T-cell (primary cell): ENCODE measurements around the gene RARA. TPM values are rescaled to one million over a fixed set of nuclear protein-coding genes. Genes with fewer than 3 reads are reported as not detected.

Experiments used
- ATAC-seq, 4 experiments: fragments of 200-7000 bp in 3 of 4; fragments of 150-1000 bp in 1 of 4; cut with Tn5 transposase; replicated peaks in 1 of 4; 1 replicate in 3 of 4; 2 replicates in 1 of 4; pipeline ENCODE4 v1.10.0; 2021; ENCODE audit warnings: moderate library complexity in 3 of 4, mild to moderate bottlenecking in 2 of 4, moderate number of reproducible peaks in 1 of 4
- CTCF ChIA-PET, 2 donors: fragments of 300-600 bp; sonication (Branson Sonifier 250); formaldehyde crosslinking; loops; one replicate each; lab custom pipeline; 2022; ENCODE audit warnings: antibody characterized with exemption in 2 of 2; lab: Charles Lee
- POLR2A ChIA-PET, 2 donors: fragments of 300-600 bp; sonication (Branson Sonifier 250); formaldehyde crosslinking; loops; one replicate each; lab custom pipeline; 2022; ENCODE audit warnings: antibody characterized with exemption in 2 of 2; lab: Charles Lee
- DNase-seq, 35 experiments: peaks; one replicate each; pipeline versions ENCODE4 v3.0.0 to v3.0.0-alpha.2; 2013 to 2023
- H3K27ac ChIP-seq: one replicate; pipeline ENCODE4 v1.5.1; 2013; ENCODE audit warnings: low read length
- H3K27me3 ChIP-seq, 2 experiments: replicated peaks in 1 of 2; 1 replicate in 1 of 2; 2 replicates in 1 of 2; pipeline versions ENCODE4 v1.6.1 to v1.7.0; 2013; ENCODE audit warnings: low read length in 1 of 2, mixed read lengths in 1 of 2; ENCODE audit not compliant: control insufficient read depth in 2 of 2, insufficient read depth in 2 of 2; ENCODE audit errors: extremely low read depth in 1 of 2
- H3K36me3 ChIP-seq, 2 donors: 1 replicate in 1 of 2; 2 replicates in 1 of 2; pipeline versions ENCODE4 v1.6.1 to v1.7.0; 2013; ENCODE audit warnings: low read length in 1 of 2; ENCODE audit not compliant: control insufficient read depth in 2 of 2, insufficient read depth in 1 of 2; ENCODE audit errors: extremely low read depth in 1 of 2
- H3K4me1 ChIP-seq, 2 experiments: 1 replicate in 1 of 2; 2 replicates in 1 of 2; pipeline versions ENCODE4 v1.6.1 to v1.7.0; 2013; ENCODE audit warnings: low read length in 2 of 2, mixed read lengths in 1 of 2; ENCODE audit not compliant: insufficient read depth in 2 of 2, control insufficient read depth in 1 of 2; ENCODE audit errors: extremely low read depth in 1 of 2
- H3K4me3 ChIP-seq, 2 donors: 1 replicate in 1 of 2; 2 replicates in 1 of 2; pipeline versions ENCODE4 v1.5.1 to v1.7.0; 2013; ENCODE audit warnings: mild to moderate bottlenecking in 2 of 2, low read length in 1 of 2, moderate library complexity in 1 of 2; ENCODE audit not compliant: control insufficient read depth in 1 of 2; ENCODE audit errors: extremely low read depth in 1 of 2
- H3K9me3 ChIP-seq: 2 replicates; pipeline ENCODE4 v1.7.0; 2013
- H3K27ac Mint-ChIP-seq, 2 donors: one replicate each; pipeline ENCODE4 v1.8.0; 2020 to 2021; ENCODE audit warnings: mild to moderate bottlenecking in 2 of 2, mixed read lengths in 2 of 2
- H3K27me3 Mint-ChIP-seq, 2 donors: one replicate each; pipeline ENCODE4 v1.8.0; 2021 to 2022; ENCODE audit warnings: mixed read lengths in 2 of 2
- H3K36me3 Mint-ChIP-seq: one replicate; pipeline ENCODE4 v1.8.0; 2021; ENCODE audit warnings: mixed read lengths
- H3K4me1 Mint-ChIP-seq, 3 donors: one replicate each; pipeline ENCODE4 v1.8.0; 2020 to 2022; ENCODE audit warnings: mixed read lengths in 3 of 3, mild to moderate bottlenecking in 1 of 3
- H3K4me3 Mint-ChIP-seq, 3 donors: one replicate each; pipeline ENCODE4 v1.8.0; 2020 to 2022; ENCODE audit warnings: mild to moderate bottlenecking in 3 of 3, mixed read lengths in 3 of 3, moderate library complexity in 3 of 3
- H3K9me3 Mint-ChIP-seq, 3 donors: one replicate each; pipeline ENCODE4 v1.8.0; 2020 to 2022; ENCODE audit warnings: mixed read lengths in 3 of 3
- WGBS: methylation state at CpG from one replicate; pipeline ENCODE4 v1.1.5; 2013; ENCODE audit warnings: missing lambda C conversion rate; ENCODE audit not compliant: insufficient coverage; 5-methylcytosine and 5-hydroxymethylcytosine counted together
- total RNA-seq, 35 experiments: library from RNA in 6 of 35; stranded (reverse) in 6 of 35; fragments of 120-200 nt in 1 of 35; gene quantifications; one replicate each; pipeline versions ENCODE4 v1.2.1 to v1.2.4 and lab custom pipeline; 2013 to 2026

Gene RARA
- total RNA-seq, 5 donors from 2014 or later (not counting 1 experiment from before 2014, with no cell fraction given) = 46.8 to 90.7 (median 69.1) TPM

DNA sequence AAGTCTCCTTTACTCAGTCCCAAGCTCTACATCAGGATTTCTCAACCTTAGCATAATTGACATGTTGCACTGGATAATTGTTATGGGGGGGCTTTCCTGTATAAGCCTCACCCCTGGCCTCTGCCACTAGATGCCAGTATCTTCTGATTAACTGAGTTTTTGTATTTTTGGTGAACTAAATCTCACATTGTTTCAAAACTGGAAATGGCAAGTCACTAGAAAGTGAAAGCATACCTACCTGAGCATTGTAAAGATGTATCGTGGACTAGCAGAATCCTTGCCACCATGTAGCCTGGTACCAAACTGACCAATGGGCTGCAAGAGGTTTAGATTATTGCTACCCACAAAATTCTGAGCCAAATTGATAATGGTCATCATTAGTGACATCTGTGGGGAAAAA is 93.7 kb downstream of the RARA start:
- Mint-ChIP-seq H3K27ac (peak overlapping the region; percentile 17 to 64), H3K27me3 (no peaks in the 10 kb centered on the region), H3K9me3 (no peaks in the 10 kb centered on the region), H3K4me3 (peak overlapping the region; percentile 15 to 67 (median 39)), H3K36me3 (no peaks in the 10 kb centered on the region), H3K4me1 (peaks cover 14 to 30% (median 23%) of the 10 kb centered on the region in 3 donors)
- peak in 3 of 35 experiments; percentile 6 to 39 (median 13) for DNase-seq
- WGBS = 40% methylated on average over 1 of the region's 1 CpG
- peak; percentile 32 to 75 (median 62) for ATAC-seq
- Histone ChIP-seq H3K4me1 (peaks cover 0 to 2% of the 10 kb centered on the region in 2 experiments), H3K27ac (peak overlapping the region; percentile 20), H3K4me3 (peak overlapping the region in 1 of 2 donors; percentile 14), H3K36me3 (no peaks in the 10 kb centered on the region), H3K9me3 (no peaks in the 10 kb centered on the region), H3K27me3 (no peaks in the 10 kb centered on the region)
- CTCF ChIA-PET = interaction anchor here (0.5 to 1.5 kb wide), 6 partner anchors 9 to 213 kb away, joined by 3 to 6 read pairs (median 4); no protein-coding TSS in a partner anchor
- POLR2A ChIA-PET = interaction anchor here (0.6 to 1.3 kb wide), 3 partner anchors 13 to 243 kb away, joined by 3 to 4 read pairs (median 3); no protein-coding TSS in a partner anchor

DNA sequence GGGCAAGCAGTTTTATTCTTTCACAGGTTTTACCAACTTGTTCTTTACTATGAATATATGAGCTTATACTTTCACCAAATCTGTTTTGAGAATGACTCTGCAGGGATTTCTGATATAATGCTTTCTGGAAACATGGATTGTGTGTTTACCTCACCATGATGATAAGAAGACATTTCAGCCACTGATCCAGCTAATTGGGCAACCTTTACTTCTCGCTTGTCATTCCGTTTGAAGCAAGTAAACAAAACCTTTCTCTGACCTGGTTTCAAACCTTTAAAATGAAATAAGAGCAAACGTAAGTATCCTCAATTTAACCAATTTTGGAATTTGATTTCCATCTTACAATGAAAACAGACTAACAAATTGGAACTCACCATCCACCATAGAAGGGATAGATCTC is 95.0 kb downstream of the RARA start:
- peak overlapping the region in 1 of 2 donors; percentile 44 for H3K27ac Mint-ChIP-seq

More for the DNA sequence above, 95.0 kb downstream of the RARA start:
- H3K27me3 Mint-ChIP-seq = no peaks in the 10 kb centered on the region
- peaks cover 14 to 30% (median 23%) of the 10 kb centered on the region in 3 donors for H3K4me1 Mint-ChIP-seq
- ChIA-PET CTCF (interaction anchor here in 1 of 2 donors (0.5 to 1.5 kb wide), 4 partner anchors 12 to 105 kb away, joined by 4 to 9 read pairs (median 4); no protein-coding TSS in a partner anchor), POLR2A (no interaction called here)
- Histone ChIP-seq H3K9me3 (no peaks in the 10 kb centered on the region), H3K36me3 (no peaks in the 10 kb centered on the region), H3K4me3 (no peak overlapping the region), H3K27ac (no peak overlapping the region), H3K27me3 (no peaks in the 10 kb centered on the region), H3K4me1 (peaks cover 0 to 2% of the 10 kb centered on the region in 2 experiments)
- DNase-seq (no peak), ATAC-seq (no peak)
- H3K9me3 Mint-ChIP-seq = no peaks in the 10 kb centered on the region
- H3K36me3 Mint-ChIP-seq = no peaks in the 10 kb centered on the region
- H3K4me3 Mint-ChIP-seq = no peak overlapping the region
- WGBS = 100% methylated on average over 2 of the region's 3 CpGs

Other genes with a start within 250 kb of the RARA start
- 10 to 100 TPM; 30.4 to 54.0 (median 48.9) TPM for gene THRA, start 246.2 kb upstream of the RARA start, total RNA-seq
- gene NR1D1, start 208.6 kb upstream of the RARA start, total RNA-seq = 10 to 100 TPM; 11.5 to 33.6 (median 21.9) TPM
- 100 to 1,000 TPM; 106 to 136 (median 115) TPM for gene MSL1, start 187.2 kb upstream of the RARA start, total RNA-seq
- 100 to 1,000 TPM; 116 to 161 (median 126) TPM for gene CASC3, start 168.6 kb upstream of the RARA start, total RNA-seq
- gene RAPGEFL1, start 131.7 kb upstream of the RARA start, total RNA-seq = 1 to 10 TPM; 4.6 to 10.0 (median 6.2) TPM
- 10 to 100 TPM; 23.1 to 42.1 (median 32.1) TPM for gene WIPF2, start 89.9 kb upstream of the RARA start, total RNA-seq
- gene CDC6, start 21.3 kb upstream of the RARA start, total RNA-seq = 1 to 10 TPM; 1.3 to 3.2 (median 2.1) TPM
- gene GJD3, start 55.6 kb downstream of the RARA start, total RNA-seq = not detected
- gene TOP2A, start 108.7 kb downstream of the RARA start, total RNA-seq = 1 to 10 TPM; 2.3 to 4.2 (median 2.7) TPM
- 10 to 100 TPM in 3 of 5 donors, 1 to 10 TPM in 2; 4.0 to 12.3 (median 11.3) TPM for gene IGFBP4, start 134.3 kb downstream of the RARA start, total RNA-seq
- gene TNS4, start 192.4 kb downstream of the RARA start, total RNA-seq = 1 to 10 TPM in 2 of 5 donors, under 1 TPM in 3; 0.55 to 3.7 (median 0.66) TPM